HL-60 (cell line): ENCODE measurements around the gene ZNF670.

Experiments used
- CTCF ChIP-seq: IDR thresholded peaks from one replicate; pipeline ENCODE4 v1.5.1; 2011; ENCODE audit warnings: low read length, control low read depth, inconsistent platforms; ENCODE audit not compliant: insufficient read depth
- GABPA ChIP-seq: IDR thresholded peaks from 2 replicates; pipeline ENCODE4 v1.6.1; 2012; ENCODE audit warnings: low read depth
- POLR2AphosphoS5 ChIP-seq: IDR thresholded peaks from 2 replicates; pipeline ENCODE4 v1.6.1; 2012; ENCODE audit warnings: low read depth
- REST ChIP-seq: IDR thresholded peaks from 2 replicates; pipeline ENCODE4 v1.6.1; 2012; ENCODE audit warnings: low read depth; ENCODE audit not compliant: insufficient replicate concordance
- SPI1 ChIP-seq: IDR thresholded peaks from 2 replicates; pipeline ENCODE4 v1.6.1; 2012; ENCODE audit warnings: low read depth, mild to moderate bottlenecking, borderline replicate concordance

GRCh38 chr1:247114351-247115140 is 35.9 kb upstream of the ZNF670 start:
- no peak for TF ChIP-seq CTCF
- no peak for TF ChIP-seq SPI1
- TF ChIP-seq POLR2AphosphoS5 = no peak
- no peak for TF ChIP-seq GABPA
- no peak for TF ChIP-seq REST
